Measurements from ENCODE around the gene KCNH1.

The KCNH1 gene

GRCh38 chr1:211133836-211134669, at the start of gene KCNH1:
TSS of gene KCNH1 (minus strand) at chr1:211134148. CDS start at chr1:211133945, 203 bp downstream.
- peak; percentile 78 to 91 for DNase-seq

GRCh38 chr1:211182746-211183145, 48.8 kb upstream of the KCNH1 start:
- no peak for DNase-seq

- DNase-seq, result no peak
Measured at GRCh38 chr1:211174375-211174774, 40.4 kb upstream of the KCNH1 start.

GRCh38 chr1:211172657-211173056, 38.7 kb upstream of the KCNH1 start:
- DNase-seq, result no peak

GRCh38 chr1:211169353-211169752, 35.4 kb upstream of the KCNH1 start:
- DNase-seq, result no peak

- DNase-seq, result no peak
Measured at GRCh38 chr1:211158866-211159265, 24.9 kb upstream of the KCNH1 start.

- no peak for DNase-seq
Measured at GRCh38 chr1:211155040-211155439, 21.1 kb upstream of the KCNH1 start.

- DNase-seq, result no peak
Measured at GRCh38 chr1:211153932-211154331, 20.0 kb upstream of the KCNH1 start.

- DNase-seq, result no peak
Measured at GRCh38 chr1:211148366-211148765, 14.4 kb upstream of the KCNH1 start.

GRCh38 chr1:211145944-211146343, 12.0 kb upstream of the KCNH1 start:
- no peak for DNase-seq

- peak in 1 of 2 experiments; percentile 37 for DNase-seq
Measured at GRCh38 chr1:211135342-211135950, 1.5 kb upstream of the KCNH1 start.

- DNase-seq, result no peak
Measured at GRCh38 chr1:211133393-211133835, 534 bp downstream of the KCNH1 start.

GRCh38 chr1:211132721-211133392, 1.1 kb downstream of the KCNH1 start:
- no peak for DNase-seq

GRCh38 chr1:211129776-211130175, 4.2 kb downstream of the KCNH1 start:
- DNase-seq, result no peak

- DNase-seq, result no peak
Measured at GRCh38 chr1:211127166-211127565, 6.8 kb downstream of the KCNH1 start.

GRCh38 chr1:211126622-211127021, 7.3 kb downstream of the KCNH1 start:
- DNase-seq, result no peak

GRCh38 chr1:211118407-211119102, 15.4 kb downstream of the KCNH1 start:
- DNase-seq, result no peak

- no peak for DNase-seq
Measured at GRCh38 chr1:211114446-211114845, 19.5 kb downstream of the KCNH1 start.

GRCh38 chr1:211113566-211113965, 20.4 kb downstream of the KCNH1 start:
- no peak for DNase-seq

- DNase-seq, result no peak
Measured at GRCh38 chr1:211111351-211111750, 22.6 kb downstream of the KCNH1 start.

- no peak for DNase-seq
Measured at GRCh38 chr1:211101481-211101880, 32.5 kb downstream of the KCNH1 start.

GRCh38 chr1:211099393-211099792, 34.6 kb downstream of the KCNH1 start:
- no peak for DNase-seq

GRCh38 chr1:211095381-211095780, 38.6 kb downstream of the KCNH1 start:
- DNase-seq, result no peak

All from NCI-H1930 (cell line).